ENCODE results near the gene PLXNC1. TPM values are rescaled to one million over a fixed set of nuclear protein-coding genes. Genes with fewer than 3 reads are reported as not detected.
A peak's percentile ranks its signal among the peaks of the same experiment; 100 is the strongest.

PLXNC1 gene
- total RNA-seq, 1 donor from 2014 or later: 0.17 TPM

GRCh38 chr12:94266796-94267536 lies 118.6 kb downstream of the PLXNC1 start:
- DNase-seq: no peak

GRCh38 chr12:94267537-94267872 lies 119.1 kb downstream of the PLXNC1 start:
- no peak for DNase-seq

GRCh38 chr12:94267921-94268471 lies 119.6 kb downstream of the PLXNC1 start:
- no peak for DNase-seq

GRCh38 chr12:94269316-94269999 lies 121.1 kb downstream of the PLXNC1 start:
- DNase-seq: no peak

GRCh38 chr12:94271351-94271750 lies 123.0 kb downstream of the PLXNC1 start:
- DNase-seq: no peak

- no peak for DNase-seq
These were observed 123.9 kb downstream of the PLXNC1 start for GRCh38 chr12:94272280-94272679.

GRCh38 chr12:94273272-94273671 lies 124.9 kb downstream of the PLXNC1 start:
- no peak for DNase-seq

- DNase-seq: no peak
These were observed 128.3 kb downstream of the PLXNC1 start for GRCh38 chr12:94276725-94277124.

GRCh38 chr12:94277426-94278000 lies 129.1 kb downstream of the PLXNC1 start:
- DNase-seq: no peak

- no peak for DNase-seq
These were observed 131.7 kb downstream of the PLXNC1 start for GRCh38 chr12:94280063-94280462.

GRCh38 chr12:94282675-94283074 lies 134.3 kb downstream of the PLXNC1 start:
- DNase-seq: peak; percentile 45

- no peak for DNase-seq
These were observed 135.7 kb downstream of the PLXNC1 start for GRCh38 chr12:94284046-94284445.

GRCh38 chr12:94284859-94285258 lies 136.5 kb downstream of the PLXNC1 start:
- DNase-seq: no peak

GRCh38 chr12:94285943-94286582 lies 137.7 kb downstream of the PLXNC1 start:
- no peak for DNase-seq

GRCh38 chr12:94286583-94287244 lies 138.3 kb downstream of the PLXNC1 start:
- no peak for DNase-seq

- no peak for DNase-seq
These were observed 138.9 kb downstream of the PLXNC1 start for GRCh38 chr12:94287245-94287628.

- peak; percentile 55 for DNase-seq
These were observed 141.3 kb downstream of the PLXNC1 start for GRCh38 chr12:94289461-94290312.

- DNase-seq: no peak
These were observed 142.0 kb downstream of the PLXNC1 start for GRCh38 chr12:94290353-94290752.

GRCh38 chr12:94297096-94297699 lies 148.8 kb downstream of the PLXNC1 start:
- DNase-seq: no peak

- no peak for DNase-seq
These were observed 149.6 kb downstream of the PLXNC1 start for GRCh38 chr12:94297876-94298505.

GRCh38 chr12:94299846-94300245 lies 151.5 kb downstream of the PLXNC1 start:
- DNase-seq: no peak

All from dermis blood vessel endothelial cell (primary cell).